Rectal smooth muscle tissue (tissue), 1 donor: Measurements from ENCODE around the gene EPHA8.

Source experiments
- H3K27ac ChIP-seq: one replicate; pipeline ENCODE4 v1.7.0; 2013; ENCODE audit warnings: low read depth, low read length, inconsistent platforms
- H3K27me3 ChIP-seq: one replicate; pipeline ENCODE4 v1.7.0; 2013; ENCODE audit warnings: low read length; ENCODE audit not compliant: control insufficient read depth, insufficient read depth
- H3K36me3 ChIP-seq: one replicate; pipeline ENCODE4 v1.7.0; 2013; ENCODE audit warnings: low read length; ENCODE audit not compliant: control insufficient read depth, insufficient read depth
- H3K4me1 ChIP-seq: one replicate; pipeline ENCODE4 v1.7.0; 2013; ENCODE audit warnings: low read length; ENCODE audit not compliant: control insufficient read depth, insufficient read depth
- H3K4me3 ChIP-seq: one replicate; pipeline ENCODE4 v1.7.0; 2013; ENCODE audit warnings: low read length
- H3K9ac ChIP-seq: one replicate; pipeline ENCODE4 v1.7.0; 2013; ENCODE audit warnings: low read length

EPHA8 gene

GRCh38 chr1:22652881-22653316 lies 89.6 kb downstream of the EPHA8 start, which contains the start of gene C1QB:
Gene C1QB (plus strand): TSS chr1:22653236. CDS start chr1:22659463, 6,227 bp downstream.
- H3K4me1 ChIP-seq, result no peaks in the 10 kb centered on the region
- H3K4me3 ChIP-seq, result no peak within 1 kb of the TSS
- peaks cover 2% of the 10 kb centered on the region for H3K27me3 ChIP-seq
- peak within 1 kb of the TSS; percentile 11 for H3K27ac ChIP-seq
- no peak within 1 kb of the TSS for H3K9ac ChIP-seq
- no peaks in the 10 kb centered on the region for H3K36me3 ChIP-seq
